Measurements from ENCODE around the gene GALNT2. TPM values are rescaled to one million over a fixed set of nuclear protein-coding genes. Genes with fewer than 3 reads are reported as not detected.

The GALNT2 gene
- total RNA-seq, 4 donors from 2014 or later, result 47.9 to 78.6 (median 60.0) TPM

DNA sequence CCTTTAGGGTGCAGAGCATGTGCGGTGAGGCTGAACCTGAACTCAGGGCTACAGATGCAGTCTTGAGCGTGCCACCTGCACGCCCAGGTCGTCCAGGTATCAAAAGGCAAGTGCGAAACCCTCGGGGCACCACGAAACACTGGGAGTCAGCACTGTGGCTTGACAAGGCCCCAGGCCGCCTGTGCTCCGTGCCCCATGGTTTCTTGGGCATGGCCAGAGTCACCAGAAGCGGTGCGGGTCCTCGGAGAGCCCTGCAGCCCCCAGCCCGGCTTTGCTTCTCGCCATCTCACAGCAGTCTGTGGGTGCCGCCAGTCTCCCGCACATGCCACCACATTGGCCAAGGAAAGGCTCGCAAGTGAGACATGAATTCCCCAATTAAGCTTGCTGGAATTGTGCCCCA lies 241.8 kb downstream of the GALNT2 start:
- DNase-seq (ENCODE audit: low spot score in 2 of 2), result no peak
- Histone ChIP-seq H3K27ac (no peak overlapping the region), H3K27me3 (no peaks in the 10 kb centered on the region), H3K4me3 (no peak overlapping the region), H3K36me3 (no peaks in the 10 kb centered on the region), H3K4me1 (peaks cover 0 to 8% (median 0%) of the 10 kb centered on the region in 4 donors), H3K9me3 (no peaks in the 10 kb centered on the region)
- TF ChIP-seq, protein P1, sequence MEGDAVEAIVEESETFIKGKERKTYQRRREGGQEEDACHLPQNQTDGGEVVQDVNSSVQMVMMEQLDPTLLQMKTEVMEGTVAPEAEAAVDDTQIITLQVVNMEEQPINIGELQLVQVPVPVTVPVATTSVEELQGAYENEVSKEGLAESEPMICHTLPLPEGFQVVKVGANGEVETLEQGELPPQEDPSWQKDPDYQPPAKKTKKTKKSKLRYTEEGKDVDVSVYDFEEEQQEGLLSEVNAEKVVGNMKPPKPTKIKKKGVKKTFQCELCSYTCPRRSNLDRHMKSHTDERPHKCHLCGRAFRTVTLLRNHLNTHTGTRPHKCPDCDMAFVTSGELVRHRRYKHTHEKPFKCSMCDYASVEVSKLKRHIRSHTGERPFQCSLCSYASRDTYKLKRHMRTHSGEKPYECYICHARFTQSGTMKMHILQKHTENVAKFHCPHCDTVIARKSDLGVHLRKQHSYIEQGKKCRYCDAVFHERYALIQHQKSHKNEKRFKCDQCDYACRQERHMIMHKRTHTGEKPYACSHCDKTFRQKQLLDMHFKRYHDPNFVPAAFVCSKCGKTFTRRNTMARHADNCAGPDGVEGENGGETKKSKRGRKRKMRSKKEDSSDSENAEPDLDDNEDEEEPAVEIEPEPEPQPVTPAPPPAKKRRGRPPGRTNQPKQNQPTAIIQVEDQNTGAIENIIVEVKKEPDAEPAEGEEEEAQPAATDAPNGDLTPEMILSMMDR (IDR thresholded peaks at IDR 0.05), result no peak
- TF ChIP-seq EP300 (IDR thresholded peaks at IDR 0.05), result no peak
- TF ChIP-seq POLR2A (IDR thresholded peaks at IDR 0.05), result no peak
- WGBS, 2 donors, result 94 to 95% methylated on average over 15 to 17 of the region's 17 CpGs

DNA sequence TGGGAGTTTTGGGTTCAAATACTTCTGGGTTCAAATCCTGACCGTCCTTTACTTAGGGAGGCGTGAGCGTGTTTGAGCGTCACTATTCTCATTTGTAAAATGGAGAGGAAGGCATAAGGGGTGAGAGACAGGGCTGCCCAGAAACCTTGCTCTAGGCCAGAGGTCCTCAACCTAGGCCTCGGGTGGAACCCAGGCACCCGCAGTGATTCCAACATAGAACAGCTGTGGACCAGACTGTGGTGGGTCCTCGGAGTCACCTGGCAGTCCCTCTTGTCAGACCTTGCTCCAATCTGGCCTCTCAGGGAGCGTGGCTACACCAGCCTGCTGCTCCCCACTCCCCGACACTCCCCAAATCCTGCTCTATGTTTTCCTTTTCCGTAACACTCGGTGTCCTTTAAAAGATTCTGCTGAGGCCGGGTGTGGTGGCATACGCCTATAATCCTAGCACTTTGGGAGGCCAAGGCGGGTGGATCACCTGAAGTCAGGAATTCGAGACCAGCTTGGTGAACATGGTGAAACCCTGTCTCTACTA lies 242.7 kb downstream of the GALNT2 start:
- Histone ChIP-seq H3K27ac (no peak overlapping the region), H3K4me1 (peaks cover 0 to 8% (median 0%) of the 10 kb centered on the region in 4 donors), H3K36me3 (no peaks in the 10 kb centered on the region), H3K9me3 (no peaks in the 10 kb centered on the region), H3K4me3 (no peak overlapping the region), H3K27me3 (no peaks in the 10 kb centered on the region)
- DNase-seq (ENCODE audit: low spot score in 2 of 2), result no peak
- TF ChIP-seq, protein P1 (IDR thresholded peaks at IDR 0.05), result no peak
- TF ChIP-seq POLR2A (IDR thresholded peaks at IDR 0.05) (no peak), EP300 (IDR thresholded peaks at IDR 0.05) (no peak)
- WGBS, 2 donors, result 92% methylated on average over 15 of the region's 15 CpGs

DNA sequence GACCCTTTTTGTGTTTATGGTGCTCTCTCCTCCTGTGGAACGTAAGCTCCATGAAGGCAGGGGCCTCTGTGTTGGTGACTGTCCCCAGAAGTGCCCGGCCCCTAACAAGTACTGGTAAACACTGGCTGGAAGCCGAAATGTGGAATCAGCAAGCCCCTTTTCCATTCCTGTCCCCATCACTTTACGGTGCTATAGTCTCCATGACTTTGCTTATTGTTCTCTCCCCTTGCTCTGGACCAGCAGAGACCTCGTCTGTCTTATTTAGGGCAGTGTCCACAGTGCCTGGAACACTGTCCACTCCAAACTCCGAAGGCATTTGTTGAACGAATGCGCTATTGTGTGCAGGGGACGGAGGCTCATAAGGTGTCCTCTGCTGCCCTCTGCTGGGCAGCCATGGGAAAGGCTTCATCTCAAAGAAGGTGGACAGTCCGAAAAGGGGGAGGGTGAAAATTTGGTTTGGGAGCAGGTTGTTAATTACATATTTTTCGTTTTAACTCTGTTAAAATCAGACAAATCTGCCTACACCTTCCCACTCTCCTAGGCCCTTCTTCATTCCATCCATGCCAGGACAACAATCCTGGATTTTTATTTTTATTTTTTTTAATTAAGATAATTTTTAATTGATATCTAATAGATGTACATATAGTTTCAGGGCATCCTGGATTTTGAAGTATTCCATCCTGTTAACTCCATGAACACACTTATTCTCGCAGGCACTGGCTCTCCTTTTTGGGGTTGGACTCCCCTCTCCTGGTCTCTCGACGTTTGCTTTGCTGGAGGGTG lies 243.5 kb downstream of the GALNT2 start:
- TF ChIP-seq, protein P1 (IDR thresholded peaks at IDR 0.05), result peak; percentile 85 to 94 (median 87)
- TF ChIP-seq EP300 (IDR thresholded peaks at IDR 0.05), result no peak

DNA sequence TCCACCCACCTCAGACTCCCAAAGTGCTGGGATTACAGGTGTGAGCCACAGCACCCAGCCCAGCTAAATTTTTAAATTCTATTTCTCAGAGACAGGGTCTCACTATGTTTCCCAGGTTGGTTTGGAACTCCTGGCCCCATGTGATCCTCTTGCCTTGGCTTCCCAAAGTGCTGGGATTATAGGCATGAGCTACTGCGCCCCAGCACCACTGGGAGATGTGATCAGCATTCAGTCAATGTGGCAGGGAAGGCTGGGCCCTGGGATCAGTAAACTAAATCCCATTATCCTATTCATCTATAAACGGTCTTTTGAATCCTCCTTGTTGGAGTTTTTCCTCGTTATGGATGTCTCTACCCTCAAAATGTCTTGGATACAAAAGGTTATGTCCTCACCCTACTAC lies 245.6 kb downstream of the GALNT2 start:
- WGBS, 2 donors, result 64 to 68% methylated on average over 3 of the region's 3 CpGs
- no peaks in the 10 kb centered on the region for H3K9me3 ChIP-seq
- DNase-seq (ENCODE audit: low spot score in 2 of 2), result no peak
- no peak overlapping the region for H3K27ac ChIP-seq
- no peaks in the 10 kb centered on the region for H3K36me3 ChIP-seq
- H3K27me3 ChIP-seq, result no peaks in the 10 kb centered on the region
- peaks cover 0 to 6% (median 0%) of the 10 kb centered on the region in 4 donors for H3K4me1 ChIP-seq
- no peak overlapping the region for H3K4me3 ChIP-seq
- TF ChIP-seq, protein P1 (IDR thresholded peaks at IDR 0.05), result no peak

More for the DNA sequence above, 243.5 kb downstream of the GALNT2 start:
- Histone ChIP-seq H3K4me3 (no peak overlapping the region), H3K27ac (no peak overlapping the region), H3K9me3 (no peaks in the 10 kb centered on the region), H3K36me3 (no peaks in the 10 kb centered on the region), H3K27me3 (no peaks in the 10 kb centered on the region), H3K4me1 (peaks cover 0 to 8% (median 0%) of the 10 kb centered on the region in 4 donors)
- 32 to 34% methylated on average over 14 of the region's 14 CpGs for WGBS, 2 donors
- DNase-seq (ENCODE audit: low spot score in 2 of 2), result peak; percentile 64 to 76

DNA sequence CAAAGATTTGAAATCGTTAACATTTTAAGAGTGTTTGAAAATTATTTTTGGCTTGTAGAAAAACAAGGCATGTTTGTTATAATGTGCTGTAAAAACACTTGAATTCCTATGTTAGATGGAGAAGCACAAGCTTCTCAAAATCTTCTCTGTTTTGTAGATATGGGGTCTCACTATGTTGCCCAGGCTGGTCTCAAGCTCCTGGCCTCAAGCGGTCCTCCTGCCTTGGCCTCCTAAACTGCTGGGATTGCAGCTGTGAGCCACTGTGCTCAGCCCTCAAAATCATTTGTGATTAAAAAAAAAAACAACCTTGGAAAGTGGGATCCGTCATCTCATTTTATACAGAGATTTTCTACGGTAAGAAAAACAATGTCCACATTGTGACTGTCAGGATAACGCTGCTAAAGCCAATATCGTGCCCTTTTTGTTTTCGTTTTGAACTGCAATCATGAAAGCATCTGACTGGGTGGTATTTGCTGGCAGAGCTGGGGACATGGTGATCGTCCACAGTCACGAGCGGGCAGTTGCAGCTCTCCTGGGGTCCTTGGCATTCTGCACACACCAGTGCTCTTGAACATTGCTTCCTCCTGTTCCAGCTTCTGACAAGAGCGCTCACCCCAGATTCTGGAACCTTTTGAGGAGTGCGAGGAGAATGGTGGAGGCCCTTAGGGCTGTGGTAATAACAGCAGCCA lies 246.6 kb downstream of the GALNT2 start:
- 46 to 57% methylated on average over 12 of the region's 12 CpGs for WGBS, 2 donors
- H3K9me3 ChIP-seq, result no peaks in the 10 kb centered on the region
- no peaks in the 10 kb centered on the region for H3K27me3 ChIP-seq
- H3K36me3 ChIP-seq, result no peaks in the 10 kb centered on the region
- no peaks in the 10 kb centered on the region for H3K4me1 ChIP-seq
- no peak overlapping the region for H3K27ac ChIP-seq
- TF ChIP-seq POLR2A (IDR thresholded peaks at IDR 0.05) (no peak), EP300 (IDR thresholded peaks at IDR 0.05) (no peak)
- TF ChIP-seq, protein P1 (IDR thresholded peaks at IDR 0.05), result no peak
- DNase-seq (ENCODE audit: low spot score in 2 of 2), result no peak
- no peak overlapping the region for H3K4me3 ChIP-seq

Measured in tibial nerve (tissue), 4 donors.